H1 (cell line): ENCODE data around the gene DOCK9.

Source experiments
- ASH2L ChIP-seq: fragments of 200-600, 300-600 bp; sonication (generic); IDR thresholded peaks from one replicate; pipeline ENCODE4 v1.7.1; 2017; ENCODE audit warnings: low read length
- BACH1 ChIP-seq: IDR thresholded peaks from 2 replicates; pipeline ENCODE4 v1.6.1; 2012; ENCODE audit warnings: low read length, improper control_type of control experiment
- BCL11A ChIP-seq, 2 experiments: IDR thresholded peaks; one replicate each; pipeline ENCODE4 v1.6.1; 2011; ENCODE audit warnings: low read depth in 2 of 2, low read length in 2 of 2, mild to moderate bottlenecking in 2 of 2
- EP300 ChIP-seq, 2 experiments: IDR thresholded peaks; 1 replicate in 1 of 2; 2 replicates in 1 of 2; pipeline ENCODE4 v1.6.1; 2011 to 2012; ENCODE audit warnings: low read depth in 2 of 2, low read length in 2 of 2, mild to moderate bottlenecking in 2 of 2, borderline replicate concordance in 1 of 2, inconsistent platforms in 1 of 2, moderate library complexity in 1 of 2
- FOSL1 ChIP-seq: IDR thresholded peaks from 2 replicates; pipeline ENCODE4 v1.6.1; 2011; ENCODE audit warnings: mild to moderate bottlenecking, low read depth, low read length, moderate library complexity; ENCODE audit not compliant: insufficient read depth
- GABPA ChIP-seq: IDR thresholded peaks from 2 replicates; pipeline ENCODE4 v1.6.1; 2011; ENCODE audit warnings: mild to moderate bottlenecking, low read length, moderate library complexity, borderline replicate concordance; ENCODE audit not compliant: insufficient read depth
- POLR2A ChIP-seq, 2 experiments: IDR thresholded peaks; 1 replicate in 1 of 2; 2 replicates in 1 of 2; pipeline ENCODE4 v1.6.1; 2011; ENCODE audit warnings: low read depth in 2 of 2, low read length in 2 of 2, mild to moderate bottlenecking in 2 of 2; ENCODE audit errors: control extremely low read depth in 1 of 2
- POLR2AphosphoS5 ChIP-seq: IDR thresholded peaks from 2 replicates; pipeline ENCODE4 v1.6.1; 2011; ENCODE audit warnings: low read depth, low read length
- RAD21 ChIP-seq, 2 experiments: IDR thresholded peaks in 1 of 2; conservative IDR thresholded peaks in 1 of 2; 2 replicates each; pipeline ENCODE4 v1.6.1; 2011; ENCODE audit warnings: low read depth in 2 of 2, low read length in 2 of 2, improper control_type of control experiment in 1 of 2, inconsistent platforms in 1 of 2, mild to moderate bottlenecking in 1 of 2, moderate library complexity in 1 of 2
- RFX5 ChIP-seq: IDR thresholded peaks from 2 replicates; pipeline ENCODE4 v1.6.1; 2011; ENCODE audit warnings: low read depth, low read length, improper control_type of control experiment, borderline replicate concordance
- SIN3A ChIP-seq, 2 experiments: IDR thresholded peaks in 1 of 2; conservative IDR thresholded peaks in 1 of 2; 2 replicates each; pipeline ENCODE4 v1.6.1; 2011 to 2012; ENCODE audit warnings: low read length in 2 of 2, improper control_type of control experiment in 1 of 2, low read depth in 1 of 2, mild to moderate bottlenecking in 1 of 2
- TF ChIP-seq, protein P1 (sequence below), 3 experiments: IDR thresholded peaks; 1 replicate in 2 of 3; 2 replicates in 1 of 3; pipeline versions ENCODE4 v1.5.1 to v1.6.1; 2011; ENCODE audit warnings: low read length in 3 of 3, mild to moderate bottlenecking in 3 of 3, inconsistent platforms in 2 of 3, low read depth in 1 of 3, moderate library complexity in 1 of 3; ENCODE audit not compliant: insufficient read depth in 1 of 3; ENCODE audit errors: control extremely low read depth in 1 of 3
- TF ChIP-seq, protein P2 (sequence below): IDR thresholded peaks from 2 replicates; pipeline ENCODE4 v1.6.1; 2012; ENCODE audit warnings: inconsistent platforms

DNA sequence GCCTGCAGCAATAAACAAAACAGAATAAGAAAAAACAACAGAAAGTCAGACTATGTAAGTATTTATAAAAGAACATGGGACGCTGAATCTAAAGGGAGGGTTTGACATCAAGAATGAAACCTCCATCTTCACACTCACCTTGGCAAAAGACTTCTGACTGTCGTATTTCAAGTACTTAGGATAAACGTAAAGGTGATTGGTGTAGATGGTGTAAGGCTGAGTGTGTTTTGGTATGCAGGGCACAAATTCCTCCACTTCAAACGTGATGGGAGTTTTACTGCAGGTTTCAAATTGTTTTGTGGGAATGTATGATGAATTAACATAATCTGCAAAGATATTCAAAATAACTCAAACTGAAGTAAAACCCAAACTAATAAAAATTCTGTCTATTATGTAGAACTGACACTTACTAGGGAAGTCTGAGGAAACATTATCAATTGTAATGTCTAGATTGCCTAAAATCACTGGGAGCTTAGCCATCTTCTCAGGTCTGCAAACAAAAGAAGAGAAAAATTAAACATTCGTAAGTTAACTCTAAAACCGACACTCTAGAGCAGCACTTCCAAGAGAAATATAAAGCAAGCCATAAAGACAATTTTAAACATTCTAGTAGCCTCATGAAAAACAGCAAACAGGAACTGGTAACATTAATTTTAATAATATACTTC, 89.5 kb downstream of the DOCK9 start:
- TF ChIP-seq FOSL1 (no peak), RAD21 (IDR thresholded peaks at IDR 0.05 in 1 of 2, conservative IDR thresholded peaks at IDR 0.05 in 1 of 2; ENCODE audit: low read depth in 2 of 2, low read length in 2 of 2) (no peak), RFX5 (no peak), ASH2L (no peak), POLR2AphosphoS5 (no peak), EP300 (IDR thresholded peaks at IDR 0.05; ENCODE audit: borderline replicate concordance in 1 of 2, low read depth in 2 of 2, low read length in 2 of 2) (no peak), SIN3A (conservative IDR thresholded peaks at IDR 0.05 in 1 of 2, IDR thresholded peaks at IDR 0.05 in 1 of 2; ENCODE audit: low read depth in 1 of 2, low read length in 2 of 2) (no peak), BACH1 (no peak), BCL11A (IDR thresholded peaks at IDR 0.05; ENCODE audit: low read depth in 2 of 2, low read length in 2 of 2) (no peak), GABPA (no peak), POLR2A (IDR thresholded peaks at IDR 0.05; ENCODE audit: control extremely low read depth in 1 of 2, low read depth in 2 of 2, low read length in 2 of 2) (no peak)
- TF ChIP-seq, protein P1, sequence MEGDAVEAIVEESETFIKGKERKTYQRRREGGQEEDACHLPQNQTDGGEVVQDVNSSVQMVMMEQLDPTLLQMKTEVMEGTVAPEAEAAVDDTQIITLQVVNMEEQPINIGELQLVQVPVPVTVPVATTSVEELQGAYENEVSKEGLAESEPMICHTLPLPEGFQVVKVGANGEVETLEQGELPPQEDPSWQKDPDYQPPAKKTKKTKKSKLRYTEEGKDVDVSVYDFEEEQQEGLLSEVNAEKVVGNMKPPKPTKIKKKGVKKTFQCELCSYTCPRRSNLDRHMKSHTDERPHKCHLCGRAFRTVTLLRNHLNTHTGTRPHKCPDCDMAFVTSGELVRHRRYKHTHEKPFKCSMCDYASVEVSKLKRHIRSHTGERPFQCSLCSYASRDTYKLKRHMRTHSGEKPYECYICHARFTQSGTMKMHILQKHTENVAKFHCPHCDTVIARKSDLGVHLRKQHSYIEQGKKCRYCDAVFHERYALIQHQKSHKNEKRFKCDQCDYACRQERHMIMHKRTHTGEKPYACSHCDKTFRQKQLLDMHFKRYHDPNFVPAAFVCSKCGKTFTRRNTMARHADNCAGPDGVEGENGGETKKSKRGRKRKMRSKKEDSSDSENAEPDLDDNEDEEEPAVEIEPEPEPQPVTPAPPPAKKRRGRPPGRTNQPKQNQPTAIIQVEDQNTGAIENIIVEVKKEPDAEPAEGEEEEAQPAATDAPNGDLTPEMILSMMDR (IDR thresholded peaks at IDR 0.05; ENCODE audit: control extremely low read depth in 1 of 3, insufficient read depth in 1 of 3, low read depth in 1 of 3, low read length in 3 of 3), result no peak
- TF ChIP-seq, protein P2, sequence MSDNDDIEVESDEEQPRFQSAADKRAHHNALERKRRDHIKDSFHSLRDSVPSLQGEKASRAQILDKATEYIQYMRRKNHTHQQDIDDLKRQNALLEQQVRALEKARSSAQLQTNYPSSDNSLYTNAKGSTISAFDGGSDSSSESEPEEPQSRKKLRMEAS, result no peak
